C4-2B (cell line): ENCODE results near the gene FAM78B.

Experiments used
- ZFX ChIP-seq: fragments of 450-650 bp; IDR thresholded peaks from 2 replicates; pipeline ENCODE4 v1.6.1; 2017
- TF ChIP-seq, protein P1 (sequence below): fragments of 450-650 bp; conservative IDR thresholded peaks from 2 replicates; pipeline ENCODE4 v1.5.1; 2017; ENCODE audit warnings: mild to moderate bottlenecking

DNA sequence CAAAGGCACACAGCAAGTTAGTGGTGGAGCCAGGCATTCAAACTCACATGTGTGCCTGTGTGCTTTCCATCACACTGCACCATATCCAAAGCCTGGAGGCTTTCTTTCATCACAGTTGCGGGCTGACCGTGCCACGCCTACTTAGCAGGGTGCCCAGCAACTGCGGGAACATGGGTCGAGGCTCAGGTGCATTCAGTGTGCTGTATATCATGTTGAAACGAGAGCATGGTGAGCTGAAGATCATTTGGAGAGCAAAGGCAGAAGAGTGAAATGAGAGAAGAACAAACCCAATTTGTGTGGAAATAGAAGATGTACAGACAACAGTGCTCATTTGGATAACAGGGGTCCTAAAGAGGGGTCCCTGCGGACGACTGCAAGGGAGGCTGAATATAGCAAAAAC lies 46.5 kb downstream of the FAM78B start:
- TF ChIP-seq, protein P1, sequence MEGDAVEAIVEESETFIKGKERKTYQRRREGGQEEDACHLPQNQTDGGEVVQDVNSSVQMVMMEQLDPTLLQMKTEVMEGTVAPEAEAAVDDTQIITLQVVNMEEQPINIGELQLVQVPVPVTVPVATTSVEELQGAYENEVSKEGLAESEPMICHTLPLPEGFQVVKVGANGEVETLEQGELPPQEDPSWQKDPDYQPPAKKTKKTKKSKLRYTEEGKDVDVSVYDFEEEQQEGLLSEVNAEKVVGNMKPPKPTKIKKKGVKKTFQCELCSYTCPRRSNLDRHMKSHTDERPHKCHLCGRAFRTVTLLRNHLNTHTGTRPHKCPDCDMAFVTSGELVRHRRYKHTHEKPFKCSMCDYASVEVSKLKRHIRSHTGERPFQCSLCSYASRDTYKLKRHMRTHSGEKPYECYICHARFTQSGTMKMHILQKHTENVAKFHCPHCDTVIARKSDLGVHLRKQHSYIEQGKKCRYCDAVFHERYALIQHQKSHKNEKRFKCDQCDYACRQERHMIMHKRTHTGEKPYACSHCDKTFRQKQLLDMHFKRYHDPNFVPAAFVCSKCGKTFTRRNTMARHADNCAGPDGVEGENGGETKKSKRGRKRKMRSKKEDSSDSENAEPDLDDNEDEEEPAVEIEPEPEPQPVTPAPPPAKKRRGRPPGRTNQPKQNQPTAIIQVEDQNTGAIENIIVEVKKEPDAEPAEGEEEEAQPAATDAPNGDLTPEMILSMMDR = no peak
- no peak for TF ChIP-seq ZFX
